ENCODE results near the gene NOVA2. TPM values are rescaled to one million over a fixed set of nuclear protein-coding genes. Genes with fewer than 3 reads are reported as not detected.

Gene NOVA2
- total and polyA plus RNA-seq, 2 of the 8 experiments (the other 6 are each of a cell fraction or from before 2014, with no cell fraction given): 3.2 to 24.6 TPM

- TF ChIP-seq CHD1 (IDR thresholded peaks at IDR 0.05; ENCODE audit: low read depth, low read length) (no peak), YY1 (IDR thresholded peaks at IDR 0.05; ENCODE audit: low read depth, low read length) (no peak), CBX8 (IDR thresholded peaks at IDR 0.05; ENCODE audit: borderline replicate concordance, low read depth, low read length) (no peak), CHD7 (IDR thresholded peaks at IDR 0.05; ENCODE audit: insufficient replicate concordance, low read length) (no peak), TEAD4 (IDR thresholded peaks at IDR 0.05; ENCODE audit: low read depth, low read length) (no peak), RAD21 (IDR thresholded peaks at IDR 0.05 in 1 of 2, conservative IDR thresholded peaks at IDR 0.05 in 1 of 2; ENCODE audit: low read depth in 2 of 2, low read length in 2 of 2) (no peak)
These were observed 25.7 kb downstream of the NOVA2 start (continued) for GRCh38 chr19:45947926-45948325.
